Mammary epithelial cell (primary cell): Measurements from ENCODE around the gene FGFR4.

ENCODE experiments used
- EZH2 ChIP-seq: IDR thresholded peaks from 2 replicates; pipeline ENCODE4 v1.6.1; 2012; ENCODE audit warnings: low read length, inconsistent platforms, borderline replicate concordance
- TF ChIP-seq, protein P1 (sequence below), 2 donors: IDR thresholded peaks in 1 of 2; conservative IDR thresholded peaks in 1 of 2; 2 replicates each; pipeline ENCODE4 v1.5.1; 2011 to 2012; ENCODE audit warnings: inconsistent platforms in 2 of 2, low read length in 2 of 2, mild to moderate bottlenecking in 2 of 2, control low read depth in 1 of 2, low read depth in 1 of 2; ENCODE audit not compliant: insufficient read depth in 1 of 2; ENCODE audit errors: extremely low read depth in 1 of 2

DNA sequence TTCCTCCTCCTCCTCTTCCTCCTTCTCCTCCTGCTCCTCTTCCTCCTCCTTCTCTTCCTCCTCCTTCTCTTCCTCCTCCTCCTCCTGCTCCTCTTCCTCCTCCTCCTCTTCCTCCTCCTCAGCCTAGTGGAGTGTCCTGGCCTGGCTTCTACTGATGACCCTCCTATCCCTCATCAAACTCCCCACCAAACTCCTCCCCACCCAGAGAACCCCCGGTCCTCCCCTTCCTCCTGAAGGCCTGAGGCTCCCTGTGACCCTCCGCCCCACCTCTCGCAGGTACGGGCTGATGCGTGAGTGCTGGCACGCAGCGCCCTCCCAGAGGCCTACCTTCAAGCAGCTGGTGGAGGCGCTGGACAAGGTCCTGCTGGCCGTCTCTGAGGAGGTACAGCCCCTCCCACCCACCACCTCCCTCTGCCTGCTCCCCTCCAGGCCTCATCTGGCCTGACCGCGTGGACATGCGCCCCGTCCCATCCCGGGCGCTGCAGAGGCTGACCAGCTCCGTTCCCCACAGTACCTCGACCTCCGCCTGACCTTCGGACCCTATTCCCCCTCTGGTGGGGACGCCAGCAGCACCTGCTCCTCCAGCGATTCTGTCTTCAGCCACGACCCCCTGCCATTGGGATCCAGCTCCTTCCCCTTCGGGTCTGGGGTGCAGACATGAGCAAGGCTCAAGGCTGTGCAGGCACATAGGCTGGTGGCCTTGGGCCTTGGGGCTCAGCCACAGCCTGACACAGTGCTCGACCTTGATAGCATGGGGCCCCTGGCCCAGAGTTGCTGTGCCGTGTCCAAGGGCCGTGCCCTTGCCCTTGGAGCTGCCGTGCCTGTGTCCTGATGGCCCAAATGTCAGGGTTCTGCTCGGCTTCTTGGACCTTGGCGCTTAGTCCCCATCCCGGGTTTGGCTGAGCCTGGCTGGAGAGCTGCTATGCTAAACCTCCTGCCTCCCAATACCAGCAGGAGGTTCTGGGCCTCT lies 10.6 kb downstream of the FGFR4 start:
- TF ChIP-seq, protein P1, sequence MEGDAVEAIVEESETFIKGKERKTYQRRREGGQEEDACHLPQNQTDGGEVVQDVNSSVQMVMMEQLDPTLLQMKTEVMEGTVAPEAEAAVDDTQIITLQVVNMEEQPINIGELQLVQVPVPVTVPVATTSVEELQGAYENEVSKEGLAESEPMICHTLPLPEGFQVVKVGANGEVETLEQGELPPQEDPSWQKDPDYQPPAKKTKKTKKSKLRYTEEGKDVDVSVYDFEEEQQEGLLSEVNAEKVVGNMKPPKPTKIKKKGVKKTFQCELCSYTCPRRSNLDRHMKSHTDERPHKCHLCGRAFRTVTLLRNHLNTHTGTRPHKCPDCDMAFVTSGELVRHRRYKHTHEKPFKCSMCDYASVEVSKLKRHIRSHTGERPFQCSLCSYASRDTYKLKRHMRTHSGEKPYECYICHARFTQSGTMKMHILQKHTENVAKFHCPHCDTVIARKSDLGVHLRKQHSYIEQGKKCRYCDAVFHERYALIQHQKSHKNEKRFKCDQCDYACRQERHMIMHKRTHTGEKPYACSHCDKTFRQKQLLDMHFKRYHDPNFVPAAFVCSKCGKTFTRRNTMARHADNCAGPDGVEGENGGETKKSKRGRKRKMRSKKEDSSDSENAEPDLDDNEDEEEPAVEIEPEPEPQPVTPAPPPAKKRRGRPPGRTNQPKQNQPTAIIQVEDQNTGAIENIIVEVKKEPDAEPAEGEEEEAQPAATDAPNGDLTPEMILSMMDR (conservative IDR thresholded peaks at IDR 0.05 in 1 of 2, IDR thresholded peaks at IDR 0.05 in 1 of 2; ENCODE audit: extremely low read depth in 1 of 2, insufficient read depth in 1 of 2, low read depth in 1 of 2, low read length in 2 of 2): no peak
- no peak for TF ChIP-seq EZH2
